Suprapubic skin (tissue), 4 donors: ENCODE measurements around the gene CPN2. TPM values are rescaled to one million over a fixed set of nuclear protein-coding genes. Genes with fewer than 3 reads are reported as not detected.

Experiments used
- DNase-seq, 2 donors: peaks; one replicate each; pipeline ENCODE4 v3.0.0-alpha.2; 2019; ENCODE audit warnings: low spot score in 2 of 2
- H3K27ac ChIP-seq: fragments of 200-600 bp; sonication (generic); one replicate; pipeline ENCODE4 v1.5.1; 2019
- H3K27me3 ChIP-seq: fragments of 200-600 bp; sonication (generic); one replicate; pipeline ENCODE4 v1.5.1; 2019
- H3K36me3 ChIP-seq: fragments of 200-600 bp; sonication (generic); one replicate; pipeline ENCODE4 v1.5.1; 2019
- H3K4me1 ChIP-seq: fragments of 200-600 bp; sonication (generic); one replicate; pipeline ENCODE4 v1.5.1; 2019
- H3K4me3 ChIP-seq: fragments of 200-600 bp; sonication (generic); one replicate; pipeline ENCODE4 v1.5.1; 2019; ENCODE audit warnings: mild to moderate bottlenecking
- H3K9me3 ChIP-seq: fragments of 200-600 bp; sonication (generic); one replicate; pipeline ENCODE4 v1.5.1; 2019
- EP300 ChIP-seq: sonication (generic); formaldehyde crosslinking; IDR thresholded peaks from one replicate; pipeline ENCODE4 v1.6.1; 2017; ENCODE audit warnings: antibody characterized with exemption
- POLR2A ChIP-seq, 2 donors: fragments of 450-650 bp; IDR thresholded peaks; one replicate each; pipeline ENCODE4 v1.6.1; 2017; ENCODE audit warnings: antibody characterized with exemption in 2 of 2, mild to moderate bottlenecking in 2 of 2, moderate library complexity in 2 of 2
- POLR2AphosphoS5 ChIP-seq, 3 donors: sonication (generic); formaldehyde crosslinking; IDR thresholded peaks; one replicate each; pipeline ENCODE4 v1.6.1; 2017; ENCODE audit warnings: antibody characterized with exemption in 3 of 3
- WGBS: methylation state at CpG from one replicate; pipeline ENCODE4 v1.1.5; 2018; 5-methylcytosine and 5-hydroxymethylcytosine counted together
- total RNA-seq, 4 donors: library from RNA; depleted of rRNA; stranded (reverse); fragments of >200 nt; gene quantifications; one replicate each; pipeline ENCODE4 v1.1.0, GENCODE V29; 2016
- TF ChIP-seq, protein P1 (sequence below), 2 donors: fragments of 200-600 bp in 1 of 2; fragments of 450-650 bp in 1 of 2; sonication (generic) in 1 of 2; IDR thresholded peaks; one replicate each; pipeline ENCODE4 v1.5.1; 2016 to 2019; ENCODE audit warnings: antibody characterized with exemption in 2 of 2, mild to moderate bottlenecking in 1 of 2, moderate library complexity in 1 of 2

CPN2 gene
- total RNA-seq, 4 donors from 2014 or later: not detected

DNA sequence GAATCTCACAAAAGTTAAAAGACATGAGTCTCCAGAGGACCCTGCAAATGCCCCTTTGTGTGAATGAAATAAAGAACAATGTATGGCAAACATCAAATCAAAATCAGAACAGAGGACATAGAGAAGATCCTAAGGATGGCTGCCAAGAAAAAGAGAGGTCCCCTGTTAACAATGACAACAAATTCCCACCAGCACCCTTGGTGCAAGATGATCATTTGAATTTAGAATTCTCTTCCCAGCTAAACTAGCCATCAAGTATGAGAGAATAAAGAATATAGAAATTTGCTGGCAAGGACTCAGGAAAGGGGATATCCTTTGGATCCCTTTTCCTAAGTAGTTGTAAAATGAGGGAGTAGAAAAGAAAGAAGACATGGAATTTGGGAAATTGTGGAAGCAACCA is 39.7 kb upstream of the CPN2 start:
- no peak for TF ChIP-seq POLR2AphosphoS5 (IDR thresholded peaks at IDR 0.05)
- no peak for TF ChIP-seq POLR2A (IDR thresholded peaks at IDR 0.05)
- TF ChIP-seq, protein P1, sequence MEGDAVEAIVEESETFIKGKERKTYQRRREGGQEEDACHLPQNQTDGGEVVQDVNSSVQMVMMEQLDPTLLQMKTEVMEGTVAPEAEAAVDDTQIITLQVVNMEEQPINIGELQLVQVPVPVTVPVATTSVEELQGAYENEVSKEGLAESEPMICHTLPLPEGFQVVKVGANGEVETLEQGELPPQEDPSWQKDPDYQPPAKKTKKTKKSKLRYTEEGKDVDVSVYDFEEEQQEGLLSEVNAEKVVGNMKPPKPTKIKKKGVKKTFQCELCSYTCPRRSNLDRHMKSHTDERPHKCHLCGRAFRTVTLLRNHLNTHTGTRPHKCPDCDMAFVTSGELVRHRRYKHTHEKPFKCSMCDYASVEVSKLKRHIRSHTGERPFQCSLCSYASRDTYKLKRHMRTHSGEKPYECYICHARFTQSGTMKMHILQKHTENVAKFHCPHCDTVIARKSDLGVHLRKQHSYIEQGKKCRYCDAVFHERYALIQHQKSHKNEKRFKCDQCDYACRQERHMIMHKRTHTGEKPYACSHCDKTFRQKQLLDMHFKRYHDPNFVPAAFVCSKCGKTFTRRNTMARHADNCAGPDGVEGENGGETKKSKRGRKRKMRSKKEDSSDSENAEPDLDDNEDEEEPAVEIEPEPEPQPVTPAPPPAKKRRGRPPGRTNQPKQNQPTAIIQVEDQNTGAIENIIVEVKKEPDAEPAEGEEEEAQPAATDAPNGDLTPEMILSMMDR (IDR thresholded peaks at IDR 0.05): no peak
- TF ChIP-seq EP300: no peak
- Histone ChIP-seq H3K4me1 (peaks cover 6% of the 10 kb centered on the region), H3K36me3 (no peaks in the 10 kb centered on the region), H3K27me3 (peaks cover 4% of the 10 kb centered on the region), H3K9me3 (no peaks in the 10 kb centered on the region), H3K27ac (no peak overlapping the region), H3K4me3 (no peak overlapping the region)
- no peak for DNase-seq

DNA sequence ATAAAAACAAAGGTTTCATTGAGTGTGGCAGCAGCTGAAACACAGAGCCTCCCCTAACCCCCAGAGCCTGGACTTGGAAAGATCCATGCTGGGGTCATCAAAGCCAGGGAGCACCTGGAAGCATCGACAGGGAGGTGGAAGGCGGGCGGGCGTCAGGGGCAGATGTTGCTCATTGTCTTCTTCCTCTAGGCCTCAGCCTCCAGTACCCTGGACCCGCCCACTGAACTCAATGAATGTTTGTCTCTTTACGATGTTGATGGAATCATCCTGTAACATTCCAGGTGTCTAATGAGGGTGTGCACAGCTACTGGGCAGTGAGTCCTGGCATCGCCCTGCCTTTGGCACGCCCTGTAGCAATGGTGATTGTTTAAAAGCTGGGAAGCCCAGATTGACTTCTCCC is 38.1 kb upstream of the CPN2 start:
- no peaks in the 10 kb centered on the region for H3K4me1 ChIP-seq
- peaks cover 9% of the 10 kb centered on the region for H3K27me3 ChIP-seq
- no peak overlapping the region for H3K4me3 ChIP-seq
- H3K9me3 ChIP-seq: no peaks in the 10 kb centered on the region
- TF ChIP-seq, protein P1 (IDR thresholded peaks at IDR 0.05): no peak
- TF ChIP-seq EP300 (no peak), POLR2AphosphoS5 (IDR thresholded peaks at IDR 0.05) (no peak), POLR2A (IDR thresholded peaks at IDR 0.05) (no peak)
- DNase-seq: peak in 1 of 2 donors; percentile 72
- H3K36me3 ChIP-seq: no peaks in the 10 kb centered on the region
- WGBS: 90% methylated on average over 8 of the region's 8 CpGs
- H3K27ac ChIP-seq: no peak overlapping the region

DNA sequence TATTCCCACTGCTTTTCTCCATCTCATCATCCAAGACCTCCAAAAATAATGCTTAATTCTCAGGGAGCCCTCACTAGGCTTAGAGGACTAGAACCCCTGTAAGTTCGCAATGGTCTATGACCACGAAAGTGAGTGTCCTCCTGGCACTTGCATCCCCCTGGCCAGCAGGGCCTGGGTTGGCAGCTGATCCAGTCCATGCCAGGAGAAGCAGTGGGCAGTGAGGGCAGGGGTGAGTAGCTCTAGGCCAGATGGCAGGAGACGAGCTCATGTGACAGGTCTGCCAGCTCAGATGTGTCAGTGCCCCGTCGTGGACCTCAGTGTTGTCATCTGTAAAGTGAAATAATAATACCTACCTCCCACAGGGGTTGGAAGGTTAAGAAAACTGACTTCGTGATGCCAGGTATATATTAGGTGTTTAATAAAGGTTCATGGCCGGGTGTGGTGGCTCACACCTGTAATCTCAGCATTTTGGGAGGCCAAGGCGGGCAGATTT is 36.8 kb upstream of the CPN2 start:
- Histone ChIP-seq H3K36me3 (no peaks in the 10 kb centered on the region), H3K27ac (no peak overlapping the region), H3K4me1 (no peaks in the 10 kb centered on the region), H3K9me3 (no peaks in the 10 kb centered on the region), H3K4me3 (no peak overlapping the region), H3K27me3 (peaks cover 15% of the 10 kb centered on the region)
- 98% methylated on average over 8 of the region's 8 CpGs for WGBS
- DNase-seq: peak in 1 of 2 donors; percentile 66
- no peak for TF ChIP-seq POLR2A (IDR thresholded peaks at IDR 0.05)
- TF ChIP-seq EP300: no peak
- TF ChIP-seq POLR2AphosphoS5 (IDR thresholded peaks at IDR 0.05): no peak
- TF ChIP-seq, protein P1 (IDR thresholded peaks at IDR 0.05): no peak

DNA sequence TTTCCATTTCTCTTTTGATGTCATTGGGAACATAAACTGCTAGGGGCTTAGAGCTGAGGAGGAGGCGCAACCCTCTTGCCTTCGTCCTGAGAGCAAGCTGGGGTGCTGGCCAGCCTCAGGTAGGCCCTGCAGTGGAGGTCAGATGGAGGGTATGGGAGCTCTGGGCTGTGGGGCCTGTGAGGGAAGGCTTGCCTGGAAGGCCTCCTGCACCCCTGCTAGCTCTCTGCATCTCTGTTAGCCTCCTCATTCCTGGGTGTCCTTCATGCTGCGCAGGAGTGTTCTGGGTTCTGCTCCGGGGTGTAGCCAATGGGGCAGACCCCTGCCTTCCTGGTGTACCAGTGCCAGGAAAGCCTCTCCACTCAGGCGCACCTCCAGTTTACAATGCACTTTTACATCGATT is 36.1 kb upstream of the CPN2 start:
- WGBS: 95% methylated on average over 6 of the region's 6 CpGs
- Histone ChIP-seq H3K4me1 (no peaks in the 10 kb centered on the region), H3K27me3 (peaks cover 15% of the 10 kb centered on the region), H3K9me3 (no peaks in the 10 kb centered on the region), H3K27ac (no peak overlapping the region), H3K36me3 (no peaks in the 10 kb centered on the region), H3K4me3 (no peak overlapping the region)
- peak in 1 of 2 donors; percentile 48 for DNase-seq
- TF ChIP-seq, protein P1 (IDR thresholded peaks at IDR 0.05): no peak
- TF ChIP-seq POLR2AphosphoS5 (IDR thresholded peaks at IDR 0.05): no peak
- TF ChIP-seq EP300: no peak
- TF ChIP-seq POLR2A (IDR thresholded peaks at IDR 0.05): no peak

DNA sequence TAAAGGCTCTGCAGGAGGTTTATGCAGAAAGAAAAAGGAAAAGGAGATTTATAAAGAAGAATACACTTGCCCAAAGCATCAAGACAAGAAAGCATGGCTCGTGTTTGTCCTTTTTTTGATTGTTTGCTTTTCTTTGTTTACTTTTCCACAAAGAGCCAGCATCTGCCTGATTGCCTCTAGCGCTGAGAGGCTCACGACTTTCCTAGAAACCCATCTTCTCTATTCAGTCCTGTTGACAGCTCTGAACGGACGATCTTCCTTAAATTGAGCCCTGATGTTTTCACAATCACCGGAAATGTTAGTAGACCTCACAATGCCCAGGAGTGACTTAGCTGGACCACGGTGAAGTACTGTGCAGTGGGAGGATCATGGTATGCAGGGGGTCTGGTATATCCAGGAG is 35.5 kb upstream of the CPN2 start:
- H3K9me3 ChIP-seq: no peaks in the 10 kb centered on the region
- H3K27me3 ChIP-seq: peaks cover 20% of the 10 kb centered on the region
- H3K36me3 ChIP-seq: no peaks in the 10 kb centered on the region
- 78% methylated on average over 7 of the region's 7 CpGs for WGBS
- TF ChIP-seq, protein P1 (IDR thresholded peaks at IDR 0.05): no peak
- TF ChIP-seq EP300 (no peak), POLR2AphosphoS5 (IDR thresholded peaks at IDR 0.05) (no peak), POLR2A (IDR thresholded peaks at IDR 0.05) (no peak)
- H3K27ac ChIP-seq: no peak overlapping the region
- peaks cover under 1% of the 10 kb centered on the region for H3K4me1 ChIP-seq
- no peak for DNase-seq
- H3K4me3 ChIP-seq: no peak overlapping the region
